ENCODE measurements around the gene TOLLIP. TPM values are rescaled to one million over a fixed set of nuclear protein-coding genes. Genes with fewer than 3 reads are reported as not detected.
"Not testable (repeated sequence)": the region's sequence is repeated elsewhere in the genome, so short reads cannot be mapped to it uniquely, and the experiment has no call there.

Gene TOLLIP
- total RNA-seq = 100 to 1,000 TPM; 114 to 167 (median 129) TPM

DNA sequence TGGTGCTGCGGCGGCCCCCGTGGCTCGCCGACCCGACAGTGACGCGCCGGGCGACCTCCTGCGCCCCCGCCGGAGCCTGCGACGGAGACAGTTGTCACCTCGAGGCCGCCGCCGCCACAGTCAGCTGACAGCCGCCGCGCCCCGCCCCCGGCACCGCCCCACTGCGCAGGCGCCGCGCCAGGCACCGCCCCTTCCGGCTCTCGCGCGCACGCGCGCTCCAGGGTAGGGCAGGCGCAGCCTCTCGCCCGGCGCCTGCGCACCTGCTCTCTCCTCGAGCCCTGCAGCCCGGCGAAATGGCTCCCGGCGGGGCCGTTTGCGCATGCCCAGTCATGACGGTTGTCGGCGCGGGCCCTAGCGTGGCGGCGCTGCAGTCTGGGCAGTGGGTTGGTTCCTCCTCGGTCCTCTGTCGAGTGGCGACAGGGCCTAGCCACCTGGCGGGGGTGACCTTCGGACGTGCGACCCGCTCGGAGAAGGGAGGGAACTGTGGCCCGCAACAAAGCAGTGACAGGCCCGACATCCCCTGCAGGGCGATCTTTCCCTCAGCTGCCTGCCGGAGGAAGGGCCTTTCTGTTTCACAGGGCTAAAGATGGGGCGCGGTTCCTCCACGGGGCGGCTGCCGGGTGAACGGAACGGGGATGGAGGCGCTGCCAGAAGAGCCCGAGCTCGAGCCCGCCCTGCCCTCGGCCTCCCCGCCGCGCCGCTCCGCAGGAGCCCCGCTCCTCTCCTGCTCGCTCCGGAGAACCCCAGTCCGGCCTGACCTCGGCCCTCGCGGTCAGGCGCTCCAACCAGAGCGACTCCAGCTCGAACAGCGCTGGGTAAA lies at the start of gene TOLLIP:
Gene TOLLIP (minus strand): TSS at position 135 of the 820 bp plus-strand sequence. CDS start 134 bp downstream, at position 1.
- TF ChIP-seq POLR2A (IDR thresholded peaks at IDR 0.05) (peak in 1 of 2 donors; percentile 18), CTCF (IDR thresholded peaks at IDR 0.05) (no peak)
- DNase-seq (ENCODE audit: low spot score in 2 of 2) = peak; percentile 92 to 99
- intact Hi-C loops (cut with DNase I; ENCODE audit: low total_unique reads) = no loop called here
- peak within 1 kb of the TSS; percentile 69 for H3K4me3 ChIP-seq (ENCODE audit: low read depth, poor library complexity, severe bottlenecking)
- 1 to 3% methylated on average over 27 to 49 of the region's 97 CpGs for WGBS, 2 donors

DNA sequence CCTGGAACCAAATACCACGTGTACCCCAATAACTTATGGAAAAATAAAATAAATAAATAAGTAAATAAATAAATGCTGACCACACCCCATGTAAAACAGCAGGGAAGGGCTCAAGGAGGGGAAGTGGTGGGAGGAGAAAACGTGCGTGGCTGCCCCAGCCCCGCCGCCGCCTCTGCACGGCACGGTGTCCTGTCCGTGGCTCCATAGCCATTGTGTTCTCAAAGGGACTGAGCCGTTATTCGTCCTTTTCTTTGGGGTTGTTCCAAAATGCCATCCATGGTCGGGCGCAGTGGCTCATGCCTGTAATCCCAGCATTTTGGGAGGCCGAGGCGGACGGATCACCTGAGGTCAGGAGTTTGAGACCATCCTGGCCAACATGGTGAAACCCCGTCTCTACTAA lies 49.5 kb upstream of the TOLLIP start:
- H3K4me3 ChIP-seq (ENCODE audit: low read depth, poor library complexity, severe bottlenecking); intact Hi-C loops (cut with DNase I; ENCODE audit: low total_unique reads); DNase-seq (ENCODE audit: low spot score in 2 of 2): not testable (repeated sequence)
- 91 to 92% methylated on average over 17 of the region's 17 CpGs for WGBS, 2 donors

DNA sequence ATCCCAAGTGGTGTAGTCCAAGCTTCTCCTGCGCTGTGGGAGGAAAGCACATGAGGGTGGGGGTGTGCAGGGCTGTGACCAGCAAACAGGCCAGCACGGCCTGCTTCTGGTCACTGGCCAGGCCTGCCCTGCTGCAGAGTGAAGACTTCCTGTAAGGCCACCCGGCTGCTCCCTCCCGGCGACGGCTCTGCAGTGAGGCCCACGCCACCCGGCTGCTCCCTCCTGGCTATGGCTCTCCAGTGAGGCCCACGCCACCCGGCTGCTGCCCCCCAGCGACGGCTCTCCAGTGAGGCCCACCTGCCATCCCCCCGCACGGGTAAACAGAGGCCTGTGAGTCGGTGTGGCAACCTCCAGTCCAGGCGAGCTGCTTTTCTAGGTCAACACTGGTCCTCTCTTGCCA lies 48.9 kb upstream of the TOLLIP start:
- no peak for DNase-seq (ENCODE audit: low spot score in 2 of 2)
- intact Hi-C loops (cut with DNase I; ENCODE audit: low total_unique reads) = no loop called here

GRCh38 chr11:1356478-1356960 lies 47.1 kb upstream of the TOLLIP start:
- no peak for DNase-seq (ENCODE audit: low spot score in 2 of 2)
- WGBS, 2 donors = 83 to 90% methylated on average over 13 of the region's 13 CpGs
- intact Hi-C loops (cut with DNase I; ENCODE audit: low total_unique reads) = no loop called here
- no peak overlapping the region for H3K4me3 ChIP-seq (ENCODE audit: low read depth, poor library complexity, severe bottlenecking)
- TF ChIP-seq POLR2A (IDR thresholded peaks at IDR 0.05) (no peak), CTCF (IDR thresholded peaks at IDR 0.05) (no peak)

More for the DNA sequence above, 48.9 kb upstream of the TOLLIP start:
- no peak overlapping the region for H3K4me3 ChIP-seq (ENCODE audit: low read depth, poor library complexity, severe bottlenecking)
- 63 to 84% methylated on average over 10 to 12 of the region's 16 CpGs for WGBS, 2 donors
- TF ChIP-seq CTCF (IDR thresholded peaks at IDR 0.05) (no peak), POLR2A (IDR thresholded peaks at IDR 0.05) (no peak)

DNA sequence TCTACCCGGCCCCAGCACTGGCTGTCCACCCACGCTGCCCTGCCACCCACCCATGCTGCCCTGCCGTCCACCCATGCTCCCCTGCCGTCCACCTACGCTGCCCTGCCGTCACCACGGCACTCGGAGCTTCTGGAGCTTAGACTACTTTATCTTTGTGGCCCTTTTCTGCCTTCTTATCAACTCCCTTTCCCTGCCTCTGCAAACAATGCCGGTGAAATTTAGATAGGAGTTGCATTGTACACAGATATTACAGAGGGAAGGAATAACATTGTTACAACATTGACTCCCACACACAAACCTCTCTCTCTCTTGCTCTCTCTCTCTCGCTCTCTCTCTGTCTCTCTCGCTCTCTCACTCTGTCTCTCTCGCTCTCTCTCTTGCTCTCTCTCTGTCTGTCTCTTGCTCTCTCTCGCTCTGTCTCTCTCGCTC lies 46.6 kb upstream of the TOLLIP start:
- DNase-seq (ENCODE audit: low spot score in 2 of 2) = no peak
- no peak overlapping the region for H3K4me3 ChIP-seq (ENCODE audit: low read depth, poor library complexity, severe bottlenecking)
- no peak for TF ChIP-seq POLR2A (IDR thresholded peaks at IDR 0.05)
- TF ChIP-seq CTCF (IDR thresholded peaks at IDR 0.05) = no peak
- WGBS, 2 donors = 76 to 82% methylated on average over 14 of the region's 14 CpGs
- intact Hi-C loops (cut with DNase I; ENCODE audit: low total_unique reads) = no loop called here

GRCh38 chr11:1354125-1354938 lies 44.9 kb upstream of the TOLLIP start:
- 72 to 76% methylated on average over 21 to 32 of the region's 32 CpGs for WGBS, 2 donors
- intact Hi-C loops (cut with DNase I; ENCODE audit: low total_unique reads) = no loop called here
- no peak overlapping the region for H3K4me3 ChIP-seq (ENCODE audit: low read depth, poor library complexity, severe bottlenecking)
- TF ChIP-seq POLR2A (IDR thresholded peaks at IDR 0.05) (no peak), CTCF (IDR thresholded peaks at IDR 0.05) (no peak)
- no peak for DNase-seq (ENCODE audit: low spot score in 2 of 2)
